BE2C (cell line): ENCODE results near the gene COPS7A.

Experiments
- DNase-seq: peaks from one replicate; pipeline ENCODE4 v3.0.0-alpha.2; 2020
- H3K27me3 ChIP-seq: fragments of 250-450 bp; sonication (Bioruptor Pico); 2 replicates; pipeline ENCODE4 v1.5.1; 2020; ENCODE audit warnings: mild to moderate bottlenecking
- H3K36me3 ChIP-seq: fragments of 250-450 bp; sonication (Bioruptor Pico); 2 replicates; pipeline ENCODE4 v1.5.1; 2020; ENCODE audit warnings: mild to moderate bottlenecking
- H3K4me1 ChIP-seq: fragments of 250-450 bp; sonication (Bioruptor Pico); 2 replicates; pipeline ENCODE4 v1.5.1; 2020
- H3K4me3 ChIP-seq: 2 replicates; pipeline ENCODE4 v1.5.1; 2011; ENCODE audit warnings: low read depth, low read length
- H3K9me3 ChIP-seq: fragments of 250-450 bp; sonication (Bioruptor Pico); 2 replicates; pipeline ENCODE4 v1.5.1; 2020
- CTCF ChIP-seq: IDR thresholded peaks from 2 replicates; pipeline ENCODE4 v1.5.1; 2012; ENCODE audit warnings: mild to moderate bottlenecking, low read depth, low read length

The COPS7A gene

GRCh38 chr12:6766651-6767349 is 43.0 kb downstream of the COPS7A start:
- TF ChIP-seq CTCF: peak; percentile 50; the same call in 1 of the 2 replicates
- peak overlapping the region; percentile 84 for H3K4me3 ChIP-seq
- H3K27me3 ChIP-seq: no peaks in the 10 kb centered on the region
- peaks cover 48% of the 10 kb centered on the region for H3K4me1 ChIP-seq
- no peaks in the 10 kb centered on the region for H3K9me3 ChIP-seq
- H3K36me3 ChIP-seq: peaks cover 24% of the 10 kb centered on the region
- DNase-seq: peak; percentile 86

- Histone ChIP-seq H3K4me1 (peaks cover 48% of the 10 kb centered on the region), H3K36me3 (peaks cover 26% of the 10 kb centered on the region), H3K27me3 (no peaks in the 10 kb centered on the region), H3K4me3 (peak overlapping the region; percentile 84), H3K9me3 (no peaks in the 10 kb centered on the region)
- DNase-seq: peak; percentile 49
- TF ChIP-seq CTCF: no peak
These were observed 43.8 kb downstream of the COPS7A start for GRCh38 chr12:6767353-6768319.

GRCh38 chr12:6768437-6768914 is 44.6 kb downstream of the COPS7A start:
- H3K36me3 ChIP-seq: peaks cover 26% of the 10 kb centered on the region
- TF ChIP-seq CTCF: no peak
- no peaks in the 10 kb centered on the region for H3K9me3 ChIP-seq
- H3K4me1 ChIP-seq: peaks cover 40% of the 10 kb centered on the region
- no peak for DNase-seq
- H3K27me3 ChIP-seq: no peaks in the 10 kb centered on the region
- H3K4me3 ChIP-seq: peak overlapping the region; percentile 84

- no peaks in the 10 kb centered on the region for H3K9me3 ChIP-seq
- peaks cover 38% of the 10 kb centered on the region for H3K4me1 ChIP-seq
- H3K36me3 ChIP-seq: peaks cover 26% of the 10 kb centered on the region
- peak; percentile 84 for DNase-seq
- H3K27me3 ChIP-seq: no peaks in the 10 kb centered on the region
- H3K4me3 ChIP-seq: peak overlapping the region; percentile 84
- no peak for TF ChIP-seq CTCF
These were observed 45.1 kb downstream of the COPS7A start for GRCh38 chr12:6768990-6769389.

- peak overlapping the region; percentile 84; the same call in 1 of the 2 replicates for H3K4me3 ChIP-seq
- peaks cover 37% of the 10 kb centered on the region for H3K4me1 ChIP-seq
- H3K9me3 ChIP-seq: no peaks in the 10 kb centered on the region
- peaks cover 26% of the 10 kb centered on the region for H3K36me3 ChIP-seq
- DNase-seq: no peak
- TF ChIP-seq CTCF: no peak
- H3K27me3 ChIP-seq: no peaks in the 10 kb centered on the region
These were observed 45.8 kb downstream of the COPS7A start for GRCh38 chr12:6769666-6770065.

- Histone ChIP-seq H3K36me3 (peaks cover 26% of the 10 kb centered on the region), H3K27me3 (no peaks in the 10 kb centered on the region), H3K4me1 (peaks cover 32% of the 10 kb centered on the region), H3K4me3 (no peak overlapping the region; the same call in 1 of the 2 replicates), H3K9me3 (no peaks in the 10 kb centered on the region)
- no peak for DNase-seq
- TF ChIP-seq CTCF: no peak
These were observed 46.2 kb downstream of the COPS7A start for GRCh38 chr12:6770094-6770493.
